AG04450 (cell line): Measurements from ENCODE around the gene TRA2A. TPM values are rescaled to one million over a fixed set of nuclear protein-coding genes. Genes with fewer than 3 reads are reported as not detected.

Experiments
- CTCF ChIA-PET: fragments of 300-600, 350-600 bp; formaldehyde crosslinking; extraction: SDS; loops from one replicate; lab custom pipeline; 2022; ENCODE audit warnings: antibody characterized with exemption, inconsistent platforms; lab: Charles Lee
- POLR2A ChIA-PET: fragments of 350-600 bp; formaldehyde crosslinking; extraction: SDS; loops from one replicate; lab custom pipeline; 2021; ENCODE audit warnings: antibody characterized with exemption, inconsistent platforms; lab: Yijun Ruan, JAX
- DNase-seq: peaks from one replicate; pipeline ENCODE4 v3.0.0-alpha.2; 2011; ENCODE audit warnings: low read depth, low spot score
- H3K27ac ChIP-seq: one replicate; pipeline ENCODE4 v1.5.1; 2012; ENCODE audit warnings: low read depth, low read length, control low read depth
- H3K27me3 ChIP-seq: one replicate; pipeline ENCODE4 v1.6.0; 2012; ENCODE audit warnings: low read length; ENCODE audit not compliant: control insufficient read depth, insufficient read depth
- H3K4me3 ChIP-seq: 2 replicates; pipeline ENCODE4 v1.5.1; 2011; ENCODE audit warnings: mild to moderate bottlenecking, low read depth, low read length, control low read depth
- H3K9me3 ChIP-seq: 2 replicates; pipeline ENCODE4 v1.5.1; 2012; ENCODE audit warnings: low read length; ENCODE audit not compliant: control insufficient read depth, insufficient read depth
- CTCF ChIP-seq: IDR thresholded peaks from 2 replicates; pipeline ENCODE4 v1.5.1; 2011; ENCODE audit warnings: low read depth, low read length, control low read depth, inconsistent platforms
- polyA plus RNA-seq: library from polyadenylated mRNA; depleted of rRNA; stranded (reverse); fragments of >200 nt; gene quantifications from 2 replicates; pipeline ENCODE4 v1.2.3, GENCODE V29; 2011

The TRA2A gene
- polyA plus RNA-seq, 1 experiment: 78.8 TPM

GRCh38 chr7:23546897-23547572, 15.3 kb upstream of the TRA2A start:
- POLR2A ChIA-PET: no interaction called here
- peak; percentile 97 for TF ChIP-seq CTCF
- DNase-seq: peak; percentile 89
- CTCF ChIA-PET: interaction anchor here (0.6 to 3.6 kb wide), 55 partner anchors 9 to 1545 kb away, joined by 3 to 62 read pairs (median 4); partner anchors contain the start of genes FAM221A and STK31
- Histone ChIP-seq H3K27ac (no peak overlapping the region), H3K27me3 (peaks cover 3% of the 10 kb centered on the region), H3K4me3 (no peak overlapping the region), H3K9me3 (no peaks in the 10 kb centered on the region; the same call in 1 of the 2 replicates)

GRCh38 chr7:23545493-23545892, 13.7 kb upstream of the TRA2A start:
- no peak overlapping the region for H3K27ac ChIP-seq
- POLR2A ChIA-PET: no interaction called here
- peaks cover 3% of the 10 kb centered on the region for H3K27me3 ChIP-seq
- CTCF ChIA-PET: interaction anchor here (1.0 to 3.6 kb wide), 7 partner anchors 11 to 318 kb away, joined by 3 to 62 read pairs (median 12); partner anchors contain the start of gene STK31
- no peaks in the 10 kb centered on the region; the same call in 1 of the 2 replicates for H3K9me3 ChIP-seq
- TF ChIP-seq CTCF: no peak
- no peak for DNase-seq
- no peak overlapping the region for H3K4me3 ChIP-seq

GRCh38 chr7:23544913-23545354, 13.2 kb upstream of the TRA2A start:
- ChIA-PET CTCF (interaction anchor here (1.0 to 3.6 kb wide), 6 partner anchors 14 to 319 kb away, joined by 3 to 62 read pairs (median 6); partner anchors contain the start of gene STK31), POLR2A (no interaction called here)
- Histone ChIP-seq H3K4me3 (no peak overlapping the region), H3K9me3 (no peaks in the 10 kb centered on the region; the same call in 1 of the 2 replicates), H3K27ac (no peak overlapping the region), H3K27me3 (peaks cover 3% of the 10 kb centered on the region)
- peak; percentile 44 for TF ChIP-seq CTCF
- DNase-seq: no peak

GRCh38 chr7:23542752-23543151, 11.0 kb upstream of the TRA2A start:
- ChIA-PET CTCF (interaction anchor here (0.5 to 1.4 kb wide), 4 partner anchors 169 to 359 kb away, joined by 3 to 4 read pairs (median 4); no protein-coding TSS in a partner anchor), POLR2A (no interaction called here)
- no peak overlapping the region for H3K4me3 ChIP-seq
- no peak overlapping the region for H3K27ac ChIP-seq
- no peaks in the 10 kb centered on the region; the same call in 1 of the 2 replicates for H3K9me3 ChIP-seq
- no peaks in the 10 kb centered on the region for H3K27me3 ChIP-seq
- no peak for DNase-seq
- no peak for TF ChIP-seq CTCF

- POLR2A ChIA-PET: interaction anchor here (0.6 to 0.9 kb wide), 3 partner anchors 9 to 57 kb away, joined by 3 read pairs; no protein-coding TSS in a partner anchor
- no peak overlapping the region for H3K4me3 ChIP-seq
- H3K27me3 ChIP-seq: no peaks in the 10 kb centered on the region
- H3K27ac ChIP-seq: no peak overlapping the region
- TF ChIP-seq CTCF: no peak
- no peak for DNase-seq
- CTCF ChIA-PET: interaction anchor here (0.5 to 3.7 kb wide), 8 partner anchors 10 to 1532 kb away, joined by 3 to 24 read pairs (median 4); partner anchors contain the start of gene FAM221A
- H3K9me3 ChIP-seq: no peaks in the 10 kb centered on the region; the same call in 1 of the 2 replicates
Observed at GRCh38 chr7:23539494-23539907, 7.7 kb upstream of the TRA2A start.
